GOT3 (cell line): Measurements from ENCODE around the gene REXO1.
"Not testable (repeated sequence)": the region's sequence is repeated elsewhere in the genome, so short reads cannot be mapped to it uniquely, and the experiment has no call there.

ENCODE experiments used
- DNase-seq: peaks from one replicate; lab custom pipeline; 2025; ENCODE audit warnings: mixed read lengths; lab: John Stamatoyannopoulos, UW

The REXO1 gene, protein sequence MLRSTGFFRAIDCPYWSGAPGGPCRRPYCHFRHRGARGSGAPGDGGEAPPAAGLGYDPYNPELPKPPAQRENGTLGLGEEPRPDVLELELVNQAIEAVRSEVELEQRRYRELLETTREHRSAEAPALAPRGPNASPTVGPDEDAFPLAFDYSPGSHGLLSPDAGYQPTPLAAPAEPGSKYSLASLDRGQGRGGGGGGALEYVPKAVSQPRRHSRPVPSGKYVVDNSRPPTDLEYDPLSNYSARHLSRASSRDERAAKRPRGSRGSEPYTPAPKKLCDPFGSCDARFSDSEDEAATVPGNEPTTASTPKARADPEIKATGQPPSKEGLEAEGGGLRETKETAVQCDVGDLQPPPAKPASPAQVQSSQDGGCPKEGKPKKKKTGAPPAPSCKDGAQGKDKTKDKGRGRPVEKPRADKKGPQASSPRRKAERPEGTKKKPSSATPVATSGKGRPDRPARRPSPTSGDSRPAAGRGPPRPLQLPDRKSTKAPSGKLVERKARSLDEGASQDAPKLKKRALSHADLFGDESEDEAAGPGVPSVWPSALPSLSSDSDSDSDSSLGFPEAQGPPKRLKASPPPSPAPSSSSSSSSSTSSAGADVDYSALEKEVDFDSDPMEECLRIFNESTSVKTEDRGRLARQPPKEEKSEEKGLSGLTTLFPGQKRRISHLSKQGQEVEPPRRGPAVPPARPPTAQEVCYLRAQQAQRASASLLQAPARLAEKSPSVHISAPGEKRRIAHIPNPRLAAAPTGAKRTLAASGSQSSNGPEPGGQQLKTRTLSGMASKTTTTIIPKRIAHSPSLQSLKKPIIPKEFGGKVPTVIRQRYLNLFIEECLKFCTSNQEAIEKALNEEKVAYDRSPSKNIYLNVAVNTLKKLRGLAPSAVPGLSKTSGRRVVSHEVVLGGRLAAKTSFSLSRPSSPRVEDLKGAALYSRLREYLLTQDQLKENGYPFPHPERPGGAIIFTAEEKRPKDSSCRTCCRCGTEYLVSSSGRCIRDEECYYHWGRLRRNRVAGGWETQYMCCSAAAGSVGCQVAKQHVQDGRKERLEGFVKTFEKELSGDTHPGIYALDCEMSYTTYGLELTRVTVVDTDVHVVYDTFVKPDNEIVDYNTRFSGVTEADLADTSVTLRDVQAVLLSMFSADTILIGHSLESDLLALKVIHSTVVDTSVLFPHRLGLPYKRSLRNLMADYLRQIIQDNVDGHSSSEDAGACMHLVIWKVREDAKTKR

DNA sequence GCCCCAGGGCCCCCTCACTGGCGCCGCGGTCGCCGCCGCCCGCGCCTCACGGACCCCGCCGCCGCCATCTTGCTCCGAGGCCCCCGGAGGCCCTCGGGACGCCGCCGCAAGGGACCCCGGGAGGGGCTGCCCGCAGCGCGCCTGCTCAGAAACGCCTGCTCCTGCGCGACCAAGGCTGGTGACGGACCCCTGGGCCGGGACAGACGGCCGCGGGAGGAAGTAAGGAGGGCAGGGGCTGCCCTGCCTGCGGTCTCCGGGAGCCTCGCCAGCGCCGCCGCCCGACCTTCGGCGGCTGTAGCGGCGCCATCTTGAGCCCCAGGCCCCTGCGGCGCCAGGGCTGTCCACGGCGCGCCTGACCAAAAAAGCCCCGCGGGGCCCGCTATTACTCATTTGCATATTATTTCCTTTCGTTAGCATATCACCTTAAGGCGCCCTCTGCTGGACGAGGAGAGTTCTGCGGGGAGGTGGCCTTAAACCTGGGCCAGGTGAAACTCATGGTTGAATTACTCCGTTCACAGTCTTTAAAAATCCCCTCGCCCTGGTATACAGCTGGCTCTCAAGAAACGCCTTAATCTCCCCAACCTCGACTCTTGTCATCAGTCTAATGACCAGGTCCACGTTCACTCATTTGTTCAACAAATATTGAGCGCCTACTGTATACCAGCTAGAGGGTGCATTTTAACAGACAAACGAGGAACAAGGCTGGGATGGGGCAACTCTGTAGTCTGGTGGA lies at the start of gene REXO1:
Gene REXO1, minus strand, starts transcription at position 85 of the 733 bp plus-strand sequence. CDS start 125 bp downstream, outside the sequence.
- DNase-seq = peak; percentile 86

DNA sequence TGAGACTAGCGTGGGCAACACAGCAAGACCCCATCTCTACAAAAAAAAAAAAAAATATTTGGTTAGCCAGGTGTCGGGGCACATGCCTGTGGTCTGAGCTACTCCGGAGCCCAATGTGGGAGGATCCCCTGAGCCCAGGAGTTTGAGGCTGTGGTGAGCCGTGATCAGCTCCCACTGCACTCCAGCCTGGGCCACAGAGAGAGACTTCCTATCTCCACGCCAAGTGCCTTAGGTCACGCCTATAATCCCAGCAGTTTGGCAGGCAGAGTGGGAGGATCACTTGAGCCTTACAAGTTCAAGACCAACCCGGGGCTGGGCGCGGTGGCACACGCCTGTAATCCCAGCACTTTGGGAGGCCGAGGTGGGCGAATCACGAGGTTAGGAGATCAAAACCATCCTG lies 48.2 kb upstream of the REXO1 start:
- DNase-seq = no peak

DNA sequence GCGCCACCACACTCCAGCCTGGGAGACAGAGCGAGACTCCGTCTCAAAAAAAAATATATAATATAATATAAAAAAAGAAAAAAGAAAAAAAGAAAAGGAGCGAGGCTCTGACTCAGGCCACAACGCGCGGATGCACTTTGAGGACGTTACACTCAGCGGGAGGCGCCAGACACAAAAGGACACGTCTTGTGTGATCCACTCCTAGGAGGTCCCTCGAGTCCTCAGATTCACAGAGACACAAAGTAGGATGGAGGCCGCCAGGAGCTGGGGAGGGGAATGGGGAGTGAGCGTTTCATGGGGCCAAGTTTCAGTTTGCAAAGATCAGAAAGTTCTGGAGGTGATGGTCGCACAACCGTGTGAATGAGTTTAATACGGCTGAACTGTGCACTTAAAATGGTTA lies 45.5 kb upstream of the REXO1 start:
- DNase-seq = no peak

DNA sequence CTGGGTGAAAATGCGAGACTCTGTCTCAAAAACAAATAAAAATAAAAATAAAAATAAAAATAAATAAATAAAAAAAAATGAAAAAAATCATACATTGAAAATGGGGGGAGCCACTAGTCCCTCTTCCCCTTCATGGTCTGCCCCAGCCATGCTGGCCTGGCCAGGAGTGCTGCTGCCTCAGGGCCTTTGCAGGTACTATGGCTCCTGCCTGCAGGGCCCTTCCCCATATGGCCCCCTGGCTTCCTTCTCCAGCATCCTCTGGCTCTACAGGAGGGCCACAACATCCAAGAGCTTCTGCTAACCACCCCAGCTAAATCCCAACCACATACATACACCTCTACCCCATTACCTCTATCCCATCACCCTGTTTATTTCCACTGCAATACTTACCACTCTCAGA lies 41.6 kb upstream of the REXO1 start:
- no peak for DNase-seq

DNA sequence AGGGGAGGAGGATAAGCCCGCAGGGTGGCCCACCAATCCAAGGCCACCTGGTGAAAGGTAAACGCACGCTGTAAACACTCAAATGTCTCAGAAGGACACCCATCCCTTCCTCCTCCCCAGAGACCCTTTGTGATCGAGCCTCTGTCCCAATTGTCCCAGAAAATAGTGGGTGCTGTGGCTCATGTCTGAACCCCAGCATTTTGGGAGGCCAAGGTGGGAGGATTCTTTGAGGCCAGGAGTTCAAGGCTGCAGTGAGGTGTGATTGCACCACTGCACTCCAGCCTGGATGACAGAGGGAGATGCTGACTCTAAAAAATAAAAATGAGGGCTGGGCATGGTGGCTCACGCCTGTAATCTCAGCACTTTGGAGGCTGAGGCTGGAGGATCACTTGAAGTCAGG lies 40.1 kb upstream of the REXO1 start:
- DNase-seq = no peak

DNA sequence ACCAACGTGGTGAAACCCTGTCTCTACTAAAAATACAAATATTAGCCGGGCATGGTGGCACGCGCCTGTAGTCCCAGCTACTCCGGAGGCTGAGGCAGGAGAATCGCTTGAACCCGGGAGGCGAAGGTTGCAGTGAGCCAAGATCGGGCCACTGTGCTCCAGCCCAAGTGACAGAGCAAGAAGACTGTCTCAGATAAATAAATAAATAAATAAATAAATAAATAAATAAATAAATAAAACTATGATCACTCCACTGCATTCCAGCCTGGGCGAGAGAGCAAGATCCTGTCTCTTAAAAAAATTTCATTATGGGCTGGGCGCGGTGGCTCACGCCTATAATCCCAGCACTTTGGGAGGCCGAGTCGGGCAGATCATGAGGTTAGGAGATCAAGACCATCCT lies 38.1 kb upstream of the REXO1 start:
- not testable (repeated sequence) for DNase-seq

DNA sequence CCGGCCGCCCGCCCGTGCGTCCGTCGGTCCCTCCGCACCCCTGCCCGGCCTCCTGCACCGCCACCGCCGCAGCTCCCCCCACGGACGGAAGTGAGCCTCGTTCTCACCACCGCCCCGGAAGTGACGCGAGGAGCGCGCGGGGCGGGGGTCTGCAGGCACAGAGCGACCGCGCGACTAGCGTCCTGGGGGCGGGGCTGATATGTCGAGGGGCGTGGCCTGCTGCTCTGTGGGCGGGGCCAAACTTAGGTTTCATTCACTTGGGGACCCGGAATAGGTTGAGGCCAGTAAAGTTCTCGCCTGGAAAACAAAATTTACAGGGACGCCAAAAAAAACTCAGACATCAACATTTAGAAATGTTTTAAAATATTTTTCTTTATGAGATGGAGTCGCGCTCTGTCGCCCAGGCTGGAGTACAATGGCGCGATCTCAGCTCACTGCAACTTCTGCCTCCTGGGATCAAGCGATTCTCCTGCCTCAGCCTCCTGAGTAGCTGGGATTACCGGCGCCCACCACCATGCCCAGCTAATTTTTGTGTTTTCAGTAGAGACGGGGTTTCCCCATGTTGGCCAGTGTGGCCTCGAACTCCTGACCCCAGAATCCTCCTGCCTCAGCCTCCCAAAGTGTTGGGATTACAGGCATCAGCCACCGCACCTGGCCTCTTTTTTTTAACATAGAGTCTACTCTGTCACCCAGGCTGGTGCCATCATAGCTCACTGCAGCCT lies 37.3 kb upstream of the REXO1 start, which contains the start of gene ABHD17A:
Gene ABHD17A, minus strand, starts transcription at position 99 of the 722 bp plus-strand sequence. CDS start 3,930 bp downstream, outside the sequence.
- peak; percentile 68 for DNase-seq

DNA sequence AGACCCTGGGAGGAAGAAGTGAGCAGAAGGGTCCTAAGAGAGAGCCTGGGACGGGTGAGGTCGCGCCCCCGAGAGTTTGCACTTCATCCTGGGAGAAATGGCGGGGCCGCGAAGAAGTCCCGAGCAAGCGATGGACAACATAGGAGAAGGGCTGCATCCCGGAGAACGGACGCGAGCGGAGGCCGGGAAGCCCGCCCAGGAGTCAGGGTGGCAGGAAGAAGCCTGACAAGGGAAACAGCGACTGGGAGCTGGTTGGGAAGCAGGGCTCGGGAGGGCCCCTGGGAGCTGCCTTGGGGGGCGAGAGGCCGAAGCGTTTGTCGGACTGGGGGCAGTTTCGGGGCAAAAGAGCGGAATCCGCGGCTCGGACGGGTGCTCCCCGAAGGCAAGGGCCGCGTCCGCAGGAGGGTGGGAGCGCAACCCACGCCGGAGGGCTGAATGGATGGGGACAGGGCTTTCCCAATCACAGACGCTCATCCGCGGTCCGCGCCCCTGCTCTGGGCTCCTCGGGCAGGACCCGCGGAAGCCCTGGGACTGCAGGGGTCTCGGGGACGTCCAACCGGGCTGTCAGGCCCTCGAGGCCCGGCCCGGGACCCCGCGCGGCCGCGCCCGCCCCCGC lies 36.5 kb upstream of the REXO1 start:
- DNase-seq = no peak

DNA sequence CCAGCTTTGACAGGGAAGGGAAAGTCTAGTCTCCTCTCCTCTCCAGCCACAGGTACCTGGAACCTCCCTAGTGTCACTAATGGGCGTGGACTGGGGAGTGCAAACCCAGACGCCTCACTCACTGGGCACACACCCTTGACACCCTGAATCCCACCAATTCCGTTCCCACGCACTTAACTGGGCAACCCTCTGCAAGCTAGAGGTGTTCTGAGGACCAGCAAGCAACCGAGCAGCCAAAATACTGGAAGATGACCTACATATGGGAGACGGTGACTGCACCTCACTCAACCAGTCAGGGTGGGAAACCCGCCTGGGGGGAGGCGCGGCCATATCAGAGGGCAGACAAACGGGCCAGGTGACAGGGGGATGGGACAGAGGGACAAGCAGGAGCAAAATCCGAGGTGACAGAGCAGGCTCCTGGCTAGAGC lies 36.0 kb upstream of the REXO1 start:
- DNase-seq = no peak

DNA sequence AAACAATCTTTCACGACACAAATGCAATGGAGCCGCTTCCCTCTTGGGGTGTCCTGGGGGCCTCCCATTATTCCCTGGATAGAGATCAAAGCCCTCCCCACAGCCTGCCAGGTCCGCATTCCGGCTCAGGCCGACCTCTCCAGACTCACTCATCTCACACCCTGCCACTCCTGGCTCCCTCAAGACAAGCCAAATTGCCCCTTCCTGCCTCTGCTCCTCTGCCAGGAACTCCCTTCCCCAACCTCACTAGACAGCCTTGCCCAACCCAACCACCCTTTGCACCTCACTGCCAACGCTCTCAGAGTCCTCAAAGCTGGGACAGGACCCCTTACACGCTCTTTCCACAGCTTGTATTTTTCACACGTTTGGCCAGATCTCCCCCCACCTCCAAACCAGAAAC lies 35.5 kb upstream of the REXO1 start:
- no peak for DNase-seq

DNA sequence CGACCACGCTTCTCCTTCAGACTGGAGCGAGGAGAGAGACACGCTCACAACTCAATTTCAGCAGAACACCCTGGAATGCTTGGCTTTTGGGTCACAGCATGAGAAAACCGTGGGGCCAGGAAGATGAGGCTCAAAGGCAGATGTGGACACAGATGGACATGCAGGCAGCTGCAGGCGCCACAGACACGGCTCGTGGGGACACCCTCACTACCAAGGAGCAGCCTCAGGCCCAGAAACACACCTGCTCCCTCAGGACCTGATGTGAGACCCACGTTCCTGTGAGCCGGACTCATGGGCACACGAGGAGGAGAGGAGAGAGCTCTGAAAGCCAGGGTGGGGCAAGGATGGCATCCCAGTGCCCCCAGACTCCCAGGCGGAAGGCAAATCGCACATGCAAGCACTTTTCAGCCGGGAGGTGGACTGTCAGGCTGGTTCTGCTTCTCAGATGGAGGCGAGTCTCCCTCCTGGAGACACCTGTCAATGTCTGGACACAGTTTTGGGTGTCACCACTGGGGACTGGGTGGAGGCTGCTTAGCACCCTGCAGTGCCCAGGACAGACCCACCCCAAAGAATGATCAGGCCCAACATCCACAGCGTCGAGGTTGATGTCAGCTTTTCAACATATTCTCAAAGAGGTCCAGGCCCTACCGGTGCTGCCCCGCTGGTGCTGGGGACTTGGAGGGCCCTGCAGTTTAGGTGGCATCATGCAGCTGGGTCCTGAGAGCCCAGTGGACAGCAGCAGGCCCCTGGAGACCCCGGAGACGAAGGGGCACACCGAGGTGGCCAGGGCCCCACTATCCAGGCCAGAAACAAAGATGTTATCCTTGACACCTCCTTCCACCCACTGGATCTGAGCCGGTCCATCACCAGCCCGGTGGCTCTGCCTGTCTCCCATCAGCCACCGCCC lies 34.8 kb upstream of the REXO1 start:
- DNase-seq = no peak

DNA sequence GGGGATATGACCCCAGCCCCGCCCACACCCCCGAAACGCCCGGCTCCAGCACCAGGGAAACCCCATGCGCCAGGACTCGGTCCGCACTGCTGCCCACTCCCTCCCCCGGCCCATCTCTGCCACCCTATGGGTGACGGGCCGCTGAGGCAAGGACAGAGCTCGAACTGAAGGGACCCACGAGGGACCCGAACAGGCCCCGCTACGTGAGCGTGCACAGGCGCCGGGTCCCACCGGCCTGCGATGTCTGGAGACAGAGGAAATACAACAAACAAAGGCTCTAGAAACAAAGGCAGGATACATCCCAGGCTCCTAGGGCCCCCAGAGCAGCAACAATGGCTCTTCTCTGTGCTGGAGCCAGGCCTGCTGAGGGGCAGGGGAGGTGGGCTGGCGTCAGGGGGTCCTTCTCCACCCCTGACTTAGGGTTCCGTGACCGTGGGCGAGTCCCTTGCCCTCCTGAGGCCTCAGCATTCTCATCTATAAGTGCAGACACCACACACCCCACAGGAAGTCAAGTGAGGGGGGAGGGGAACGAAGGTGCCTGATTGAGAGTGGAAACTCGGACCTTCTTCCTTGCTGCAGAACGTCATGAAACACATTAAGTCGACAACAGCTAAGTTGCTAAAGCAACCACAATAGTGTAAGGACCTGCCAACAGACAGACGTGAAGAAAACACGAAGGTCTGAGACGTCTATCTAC lies 34.0 kb upstream of the REXO1 start:
- no peak for DNase-seq

DNA sequence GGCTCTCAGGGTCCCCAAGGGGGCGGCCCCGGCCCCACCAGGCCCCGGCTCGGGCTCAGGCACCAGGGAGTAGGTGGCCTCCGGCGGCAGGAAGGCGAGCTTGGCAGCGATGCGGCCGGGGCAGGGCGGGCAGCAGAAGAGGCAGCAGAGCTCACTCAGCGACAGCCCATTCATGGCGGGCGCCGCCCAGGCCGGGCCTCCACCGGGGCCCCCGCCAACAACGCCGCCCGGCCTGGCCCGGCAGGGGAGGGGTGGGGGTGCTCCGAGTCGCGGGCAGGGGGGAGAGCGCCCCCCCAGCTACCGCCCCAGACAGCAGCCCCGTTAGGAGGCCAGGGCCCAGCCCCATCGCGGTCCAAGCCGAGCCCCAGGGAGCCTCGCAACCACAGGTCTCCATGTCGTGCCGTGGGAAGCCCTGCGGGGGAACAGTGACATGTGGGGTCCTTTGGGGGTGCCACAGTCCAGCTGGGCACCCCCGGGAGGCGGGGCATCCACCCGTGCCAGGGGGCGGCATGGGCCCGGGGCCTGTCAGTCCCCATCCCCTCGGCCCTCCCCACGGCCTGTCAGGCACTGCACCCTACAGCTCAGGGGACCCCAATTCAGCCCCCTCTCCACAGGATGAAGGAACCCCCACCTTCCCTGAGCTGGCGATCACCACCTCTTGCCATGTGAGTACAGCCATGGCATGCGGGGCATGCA lies 33.3 kb upstream of the REXO1 start:
- DNase-seq = not testable (repeated sequence)

DNA sequence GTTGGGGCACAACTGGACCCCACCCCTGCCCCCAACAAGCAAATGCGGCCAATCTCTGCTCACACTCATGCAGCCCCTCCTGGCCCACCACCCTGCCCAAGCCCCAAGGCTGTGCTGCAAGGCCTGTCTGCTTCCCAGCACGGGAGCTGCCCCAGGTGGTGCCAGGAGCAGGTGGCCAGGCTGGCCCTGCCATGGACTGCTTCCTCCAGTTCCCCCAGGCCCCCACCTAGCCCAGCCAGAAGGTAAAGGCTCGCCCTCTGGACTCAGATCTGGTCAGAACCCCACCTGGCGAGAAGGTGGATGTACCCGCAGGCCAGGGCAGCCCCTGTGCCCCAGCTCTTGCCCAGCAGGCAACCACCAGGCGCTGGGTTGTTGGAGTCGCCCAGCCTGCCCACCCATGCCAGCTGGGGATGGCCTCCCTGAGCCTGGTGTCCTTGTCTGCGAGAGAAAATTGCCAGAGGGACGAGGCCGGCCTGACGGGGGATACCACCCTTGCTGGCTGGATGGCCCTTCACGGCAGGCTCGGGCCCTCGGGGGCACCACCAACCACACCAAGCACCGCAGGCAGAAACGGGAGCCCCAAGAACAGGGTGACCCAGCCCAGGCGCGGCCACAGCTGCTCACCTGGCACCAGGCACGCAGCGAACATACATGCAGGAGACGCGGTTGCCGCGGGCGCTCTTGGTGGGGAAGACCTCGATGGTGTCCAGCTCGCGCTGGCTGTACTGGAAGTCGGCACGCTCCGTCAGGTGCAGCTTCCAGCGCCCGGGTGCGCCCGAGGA lies 32.5 kb upstream of the REXO1 start:
- DNase-seq = no peak

DNA sequence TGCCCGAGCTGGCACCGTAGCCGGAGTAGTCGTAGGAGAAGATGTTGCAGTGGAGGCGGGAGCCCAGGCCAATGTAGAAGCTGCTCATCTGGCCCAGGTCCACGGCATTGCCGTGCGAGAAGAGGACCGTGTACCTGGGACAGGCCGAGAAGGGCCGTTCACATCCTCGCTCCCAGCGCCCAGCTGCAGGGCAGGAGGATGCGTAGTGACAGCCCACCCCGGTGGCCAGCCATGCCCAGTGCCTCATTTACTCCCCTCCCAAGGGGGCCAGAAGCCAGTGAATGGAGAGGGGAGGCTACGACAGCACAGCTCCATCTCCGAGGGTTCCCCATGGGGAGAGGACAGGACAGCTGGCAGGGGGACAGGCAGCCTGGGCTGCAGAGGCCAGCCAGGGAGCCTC lies 31.7 kb upstream of the REXO1 start:
- DNase-seq = not testable (repeated sequence)

DNA sequence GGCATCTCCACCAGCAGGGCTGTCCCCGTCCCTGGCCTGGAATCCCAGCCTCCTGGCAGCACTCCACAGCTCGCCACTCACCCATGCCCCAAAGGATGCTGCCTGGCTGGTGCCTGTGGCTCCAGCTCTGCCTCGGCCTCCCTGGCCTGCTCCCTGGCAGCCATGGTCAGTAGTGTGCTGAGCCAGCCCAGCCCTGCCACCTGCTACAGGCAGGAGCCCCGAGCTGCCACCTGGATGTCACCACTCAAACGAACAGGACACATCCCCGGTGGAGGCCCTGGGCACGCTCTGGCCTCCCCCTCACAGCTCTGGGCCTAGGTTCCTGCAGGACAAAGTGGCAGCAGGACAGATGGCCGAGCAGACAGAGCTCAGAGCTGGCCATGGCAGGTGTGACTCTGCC lies 30.3 kb upstream of the REXO1 start:
- DNase-seq = not testable (repeated sequence)

DNA sequence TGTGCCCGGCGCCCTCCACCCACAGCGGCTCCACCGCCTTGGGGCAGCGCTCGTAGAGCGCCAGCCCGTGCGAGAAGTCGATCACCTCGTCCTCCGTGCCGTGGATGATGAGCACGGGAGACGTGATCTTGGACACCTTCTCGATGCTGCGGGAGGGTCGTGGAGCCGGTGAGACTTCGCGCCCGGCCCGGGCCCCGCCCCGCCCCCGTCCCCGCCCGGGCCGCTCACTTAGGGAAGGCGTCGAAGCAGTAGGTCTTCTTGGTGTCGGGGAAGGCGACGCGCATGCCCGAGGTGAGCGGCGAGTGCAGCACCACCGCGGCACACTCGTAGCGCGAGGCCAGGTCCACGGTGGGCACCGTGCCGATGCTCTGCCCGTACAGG lies 29.0 kb upstream of the REXO1 start:
- not testable (repeated sequence) for DNase-seq
